ENCODE measurements around the gene AGPAT4. TPM values are rescaled to one million over a fixed set of nuclear protein-coding genes. Genes with fewer than 3 reads are reported as not detected.

Gene AGPAT4
- total RNA-seq, 1 experiment from 2014 or later = 22.0 TPM

- no peaks in the 10 kb centered on the region for H3K23me2 ChIP-seq (ENCODE audit: insufficient read length, low read depth, low read length, poor library complexity, severe bottlenecking)
- H3K79me1 ChIP-seq (ENCODE audit: insufficient read depth, low read depth, low read length, poor library complexity, severe bottlenecking) = peaks cover 2% of the 10 kb centered on the region
- no peak overlapping the region for H3T11ph ChIP-seq (ENCODE audit: low read length)
- H4K5ac ChIP-seq (ENCODE audit: insufficient read length, low read depth, low read length) = no peak overlapping the region
- H3K79me2 ChIP-seq (ENCODE audit: insufficient read depth, low read length) = peaks cover 3% of the 10 kb centered on the region; the same call in 1 of the 2 replicates
- no peaks in the 10 kb centered on the region for H3K27me3 ChIP-seq (ENCODE audit: insufficient read depth, low read length)
- no peak overlapping the region for H2BK15ac ChIP-seq (ENCODE audit: low read depth, low read length)
- H3K23ac ChIP-seq (ENCODE audit: insufficient read length, low read depth, low read length) = no peak overlapping the region
- Mint-ChIP-seq H3K9me3 (peaks cover 10 to 11% of the 10 kb centered on the region in 2 experiments), H3K4me1 (peaks cover 28 to 38% of the 10 kb centered on the region in 2 experiments), H3K36me3 (ENCODE audit: insufficient read depth in 1 of 3, low read depth in 3 of 3) (peaks cover 8 to 16% (median 15%) of the 10 kb centered on the region in 3 experiments; a peak in 6 of 7 replicates), H3K27ac (no peak overlapping the region), H3K4me3 (no peak overlapping the region), H3K27me3 (ENCODE audit: low read depth) (no peaks in the 10 kb centered on the region)
- no peak overlapping the region for H2BK120ac ChIP-seq (ENCODE audit: low read depth, low read length, poor library complexity, severe bottlenecking)
- no peak overlapping the region for H4K8ac ChIP-seq (replicated peaks; ENCODE audit: insufficient read length, low read depth, low read length)
- H2BK20ac ChIP-seq (ENCODE audit: low read depth, low read length, poor library complexity, severe bottlenecking) = no peak overlapping the region
- no peak overlapping the region for H2BK12ac ChIP-seq (ENCODE audit: insufficient read length, low read depth, low read length)
- H4K20me1 ChIP-seq (ENCODE audit: control insufficient read depth, insufficient read depth, insufficient read length) = no peaks in the 10 kb centered on the region
- TF ChIP-seq CTCF (conservative IDR thresholded peaks at IDR 0.05) = no peak
- H3K4me1 ChIP-seq (ENCODE audit: insufficient read depth, low read length) = no peaks in the 10 kb centered on the region
- no peak overlapping the region for H4K91ac ChIP-seq (ENCODE audit: insufficient read length, low read depth, low read length)
- no peak overlapping the region for H2BK5ac ChIP-seq (ENCODE audit: insufficient read length, low read length)
- H3K4me2 ChIP-seq (ENCODE audit: insufficient read depth, insufficient read length, low read length) = no peak overlapping the region
- no peaks in the 10 kb centered on the region for H3K9me3 ChIP-seq (ENCODE audit: control insufficient read depth, low read depth, low read length)
- H3K18ac ChIP-seq (ENCODE audit: insufficient read length, low read depth, low read length) = no peak overlapping the region
- H3K4ac ChIP-seq (ENCODE audit: low read depth, low read length) = no peak overlapping the region
- H3K9ac ChIP-seq (ENCODE audit: extremely low read depth, insufficient read length, low read length) = no peak overlapping the region
- H2AK5ac ChIP-seq (ENCODE audit: insufficient read length, low read length) = no peak overlapping the region
- WGBS (ENCODE audit: extremely low coverage, insufficient read length, low lambda C conversion rate) = no CpG with 5 or more reads among the region's 2 CpGs
- H2AFZ ChIP-seq (ENCODE audit: low read length) = no peak overlapping the region
- DNase-seq = no peak
- no peak overlapping the region for H3K14ac ChIP-seq (ENCODE audit: insufficient read depth, low read length)
- H3K56ac ChIP-seq (ENCODE audit: insufficient read length, low read depth, low read length) = no peak overlapping the region
- H3K27ac ChIP-seq (ENCODE audit: insufficient read length, low read depth, low read length) = no peak overlapping the region
Measured at GRCh38 chr6:161246725-161247124, 27.1 kb downstream of the AGPAT4 start.
